GM21723 (cell line): Measurements from ENCODE around the gene MARS2.
A peak's percentile ranks its signal among the peaks of the same experiment; 100 is the strongest.
"Not testable (repeated sequence)": the region's sequence is repeated elsewhere in the genome, so short reads cannot be mapped to it uniquely, and the experiment has no call there.

ENCODE experiments used
- ATAC-seq: cut with Tn5 transposase; IDR thresholded peaks from one replicate; pipeline ENCODE4 v1.9.1; 2021; ENCODE audit warnings: mild to moderate bottlenecking, moderate library complexity; ENCODE audit not compliant: unreplicated experiment

MARS2 gene

DNA sequence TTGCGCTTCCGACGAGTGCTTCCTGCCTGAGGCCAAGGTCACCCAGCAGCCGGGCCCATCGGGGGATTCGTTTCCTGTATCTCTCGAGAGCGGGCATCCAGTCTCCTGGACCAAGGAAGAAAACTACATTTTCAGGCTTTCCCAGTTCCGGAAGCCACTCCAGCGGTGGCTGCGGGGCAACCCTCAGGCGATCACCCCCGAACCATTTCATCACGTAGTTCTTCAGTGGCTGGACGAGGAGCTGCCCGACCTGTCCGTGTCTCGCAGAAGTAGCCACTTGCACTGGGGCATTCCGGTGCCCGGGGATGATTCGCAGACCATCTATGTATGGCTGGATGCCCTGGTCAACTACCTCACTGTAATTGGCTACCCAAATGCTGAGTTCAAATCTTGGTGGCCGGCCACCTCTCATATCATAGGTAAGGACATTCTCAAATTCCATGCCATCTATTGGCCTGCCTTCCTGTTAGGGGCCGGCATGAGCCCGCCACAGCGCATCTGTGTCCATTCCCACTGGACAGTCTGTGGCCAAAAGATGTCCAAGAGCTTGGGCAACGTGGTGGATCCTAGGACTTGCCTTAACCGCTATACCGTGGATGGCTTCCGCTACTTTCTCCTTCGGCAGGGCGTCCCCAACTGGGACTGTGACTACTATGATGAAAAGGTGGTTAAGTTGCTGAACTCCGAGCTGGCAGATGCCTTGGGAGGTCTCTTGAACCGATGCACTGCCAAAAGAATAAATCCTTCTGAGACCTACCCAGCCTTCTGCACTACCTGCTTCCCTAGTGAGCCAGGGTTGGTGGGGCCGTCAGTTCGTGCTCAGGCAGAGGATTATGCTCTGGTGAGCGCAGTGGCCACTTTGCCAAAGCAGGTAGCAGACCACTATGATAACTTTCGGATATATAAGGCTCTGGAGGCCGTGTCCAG lies 1.0 kb downstream of the MARS2 start:
- ATAC-seq, result no peak

DNA sequence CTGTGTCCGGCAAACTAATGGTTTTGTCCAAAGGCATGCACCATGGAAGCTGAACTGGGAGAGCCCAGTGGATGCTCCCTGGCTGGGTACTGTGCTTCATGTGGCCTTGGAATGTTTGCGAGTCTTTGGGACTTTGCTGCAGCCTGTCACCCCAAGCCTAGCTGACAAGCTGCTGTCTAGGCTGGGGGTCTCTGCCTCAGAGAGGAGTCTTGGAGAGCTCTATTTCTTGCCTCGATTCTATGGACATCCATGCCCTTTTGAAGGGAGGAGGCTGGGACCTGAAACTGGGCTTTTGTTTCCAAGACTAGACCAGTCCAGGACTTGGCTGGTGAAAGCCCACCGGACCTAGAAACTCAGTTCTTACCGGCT lies 1.7 kb downstream of the MARS2 start:
- ATAC-seq, result no peak

DNA sequence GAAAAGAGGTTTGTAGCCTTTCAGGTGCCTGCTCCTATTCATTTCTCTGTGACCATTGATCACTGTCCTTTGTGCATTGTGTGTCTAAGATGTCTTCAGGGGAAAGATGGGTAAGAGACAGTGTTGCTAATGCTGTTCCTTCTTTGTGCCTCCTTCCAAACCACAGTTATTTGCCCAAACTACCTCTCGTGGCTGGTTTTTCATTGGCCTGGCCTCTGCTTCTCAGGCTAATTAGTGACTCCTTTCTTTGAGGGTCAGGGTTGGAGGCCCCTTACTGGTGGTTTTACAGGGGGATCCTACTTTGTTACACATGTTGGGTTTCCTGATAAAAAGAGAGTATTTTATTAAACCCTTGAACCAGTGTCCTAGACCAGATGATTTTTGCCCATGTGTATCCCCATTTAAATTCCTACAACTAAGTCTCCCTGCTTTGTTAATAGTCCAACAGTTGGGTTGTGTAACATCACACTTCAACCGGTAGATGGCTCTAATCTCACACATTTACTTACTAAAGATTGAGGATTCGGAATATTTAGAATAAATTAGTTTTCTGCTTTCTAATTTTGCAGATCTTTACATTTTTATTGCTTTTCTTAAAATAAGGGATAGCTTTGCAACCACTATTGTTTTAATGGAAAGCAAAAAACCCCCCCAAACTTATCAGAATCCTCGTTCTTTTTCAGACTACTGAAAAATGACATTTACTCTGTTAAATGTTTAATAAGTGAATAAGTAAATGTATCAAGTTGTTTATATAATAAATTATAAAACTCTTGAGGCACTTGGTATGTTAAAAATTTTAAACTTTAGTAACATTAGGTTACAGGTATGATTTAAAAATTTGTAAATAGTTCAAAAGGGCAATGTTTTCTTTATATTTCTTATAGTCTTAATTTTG lies 2.4 kb downstream of the MARS2 start:
- no peak for ATAC-seq

DNA sequence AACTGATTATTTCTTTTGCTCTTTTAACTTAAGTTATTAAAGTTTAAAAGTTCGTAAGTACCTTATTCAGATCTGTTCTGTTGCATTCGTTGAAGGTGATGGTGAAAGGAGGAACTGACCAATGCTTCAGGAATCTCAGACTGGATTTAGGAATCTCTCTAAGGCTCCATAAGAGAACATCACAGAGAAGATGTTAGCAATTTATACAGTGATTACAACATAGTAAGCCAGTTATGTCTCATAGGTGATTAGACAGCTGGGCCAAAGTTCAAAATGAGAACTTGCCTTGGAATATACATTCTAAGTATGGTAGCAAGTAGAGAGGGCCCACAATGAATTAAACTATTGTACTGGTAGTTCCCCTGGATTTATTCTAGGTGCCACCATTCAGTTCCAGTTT lies 3.2 kb downstream of the MARS2 start:
- no peak for ATAC-seq

DNA sequence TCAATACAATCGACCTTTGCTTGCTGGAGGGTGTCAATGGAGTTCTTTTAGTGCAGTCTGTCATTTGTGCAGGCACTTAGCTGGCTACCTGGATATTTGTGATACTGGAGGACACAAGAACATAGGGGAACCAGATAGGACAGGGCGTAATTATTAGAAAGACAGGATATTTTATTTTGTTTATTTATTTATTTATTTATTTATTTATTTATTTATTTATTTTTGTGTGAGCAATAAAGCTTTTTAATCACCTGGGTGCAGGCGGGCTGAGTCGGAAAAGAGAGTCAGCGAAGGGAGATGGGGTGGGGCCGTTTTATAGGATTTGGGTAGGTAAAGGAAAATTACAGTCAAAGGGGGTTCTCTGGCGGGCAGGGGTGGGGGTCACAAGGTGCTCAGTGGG lies 4.0 kb downstream of the MARS2 start:
- not testable (repeated sequence) for ATAC-seq

DNA sequence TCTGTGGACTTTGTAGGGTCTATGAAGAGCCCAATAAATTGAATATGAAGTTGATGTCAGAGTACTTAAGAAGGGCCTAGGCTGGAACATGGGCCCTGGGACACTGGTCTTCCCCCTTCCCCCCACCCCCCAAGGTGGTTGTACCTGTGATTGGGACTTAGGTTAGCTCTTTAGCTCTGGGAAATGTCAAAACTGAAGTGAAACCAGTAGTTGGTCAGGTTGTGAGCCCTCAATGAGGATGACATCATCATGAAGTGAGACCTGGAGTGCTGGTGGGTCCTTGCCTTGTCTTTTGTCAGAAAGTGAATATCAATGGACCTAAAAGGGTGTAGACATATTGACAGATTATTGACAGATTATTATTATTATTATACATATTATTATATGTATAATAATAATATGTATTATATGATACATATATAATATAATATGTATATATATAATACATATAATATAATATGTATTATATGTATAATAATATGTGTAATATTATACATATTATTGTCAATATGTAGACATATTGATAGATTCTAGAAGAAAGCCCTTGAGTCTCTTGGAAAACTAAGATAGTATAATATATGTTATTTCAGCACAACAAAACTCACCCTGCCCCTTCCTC lies 5.4 kb downstream of the MARS2 start:
- peak; percentile 71 for ATAC-seq

DNA sequence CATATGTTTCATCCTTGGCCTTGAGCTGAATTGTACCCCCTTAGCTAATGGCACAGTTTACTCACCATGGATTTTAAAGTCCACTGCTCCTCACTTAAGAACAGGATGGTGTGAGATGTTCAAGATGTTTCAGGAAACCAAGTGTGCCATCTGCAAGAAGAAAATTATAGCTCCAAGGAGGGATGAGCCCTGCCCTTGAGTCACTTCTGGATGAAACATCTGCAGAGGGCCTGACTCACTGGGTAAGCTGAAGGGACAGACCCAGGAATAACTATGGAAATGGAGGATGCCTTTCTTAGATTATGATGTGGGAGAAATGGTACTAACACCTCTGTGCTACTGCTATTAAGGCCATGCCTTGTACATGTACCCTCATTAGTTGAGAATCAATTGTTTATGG lies 6.4 kb downstream of the MARS2 start:
- ATAC-seq, result no peak

DNA sequence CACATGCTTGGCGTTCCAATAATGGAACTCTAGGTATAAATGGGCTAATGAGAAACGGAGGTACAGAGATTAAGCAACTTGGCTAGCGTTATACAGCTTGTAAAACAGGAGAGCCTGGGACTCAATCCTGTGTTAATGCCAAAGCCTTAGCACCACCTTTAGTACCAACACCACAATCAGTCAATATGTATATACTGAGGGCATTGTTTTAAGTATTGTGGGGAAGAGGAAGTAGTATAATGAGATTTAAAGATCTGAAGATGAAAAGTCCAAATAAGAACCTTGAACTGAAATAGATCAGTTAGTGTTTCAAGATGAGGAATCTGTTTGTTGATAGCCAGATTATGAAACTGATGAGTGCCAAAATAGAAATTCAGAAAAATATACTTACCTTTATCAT lies 8.1 kb downstream of the MARS2 start:
- no peak for ATAC-seq

DNA sequence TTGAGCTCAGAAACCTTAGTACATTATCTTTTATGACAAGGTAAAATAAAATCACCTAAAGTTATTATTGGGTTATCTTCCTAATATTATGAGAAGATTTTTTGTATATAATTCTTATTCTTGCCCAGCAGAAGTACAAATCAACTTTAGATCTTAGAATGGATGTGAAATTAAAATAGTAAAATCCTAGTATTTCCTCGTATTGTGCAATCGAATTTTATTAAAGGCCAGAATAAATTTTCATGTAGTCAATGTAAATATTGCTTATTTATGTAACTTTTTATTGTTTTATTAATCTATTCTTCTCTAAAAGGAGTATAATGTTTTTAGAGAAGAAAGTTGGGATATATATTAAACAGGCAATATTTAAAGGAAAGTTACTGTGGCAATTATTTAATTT lies 12.7 kb downstream of the MARS2 start:
- ATAC-seq, result no peak

DNA sequence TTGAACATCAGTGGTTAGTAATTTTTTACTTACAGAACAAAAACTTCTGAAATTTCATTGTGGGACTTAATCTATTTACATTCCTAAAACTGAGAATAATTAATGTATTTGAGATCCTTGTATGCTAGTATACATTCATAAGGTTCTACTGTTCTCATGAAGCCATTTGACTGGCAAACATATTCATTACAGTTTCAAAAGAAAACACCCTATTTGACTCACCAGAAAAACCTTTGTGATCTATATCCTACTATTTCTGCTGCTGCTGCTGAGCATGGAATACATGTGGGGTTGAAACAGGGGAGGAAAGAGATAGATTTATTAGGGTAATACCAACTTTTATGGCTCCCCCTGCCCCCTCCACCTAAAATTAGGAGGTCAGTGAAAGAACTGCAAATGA lies 21.8 kb downstream of the MARS2 start:
- no peak for ATAC-seq

DNA sequence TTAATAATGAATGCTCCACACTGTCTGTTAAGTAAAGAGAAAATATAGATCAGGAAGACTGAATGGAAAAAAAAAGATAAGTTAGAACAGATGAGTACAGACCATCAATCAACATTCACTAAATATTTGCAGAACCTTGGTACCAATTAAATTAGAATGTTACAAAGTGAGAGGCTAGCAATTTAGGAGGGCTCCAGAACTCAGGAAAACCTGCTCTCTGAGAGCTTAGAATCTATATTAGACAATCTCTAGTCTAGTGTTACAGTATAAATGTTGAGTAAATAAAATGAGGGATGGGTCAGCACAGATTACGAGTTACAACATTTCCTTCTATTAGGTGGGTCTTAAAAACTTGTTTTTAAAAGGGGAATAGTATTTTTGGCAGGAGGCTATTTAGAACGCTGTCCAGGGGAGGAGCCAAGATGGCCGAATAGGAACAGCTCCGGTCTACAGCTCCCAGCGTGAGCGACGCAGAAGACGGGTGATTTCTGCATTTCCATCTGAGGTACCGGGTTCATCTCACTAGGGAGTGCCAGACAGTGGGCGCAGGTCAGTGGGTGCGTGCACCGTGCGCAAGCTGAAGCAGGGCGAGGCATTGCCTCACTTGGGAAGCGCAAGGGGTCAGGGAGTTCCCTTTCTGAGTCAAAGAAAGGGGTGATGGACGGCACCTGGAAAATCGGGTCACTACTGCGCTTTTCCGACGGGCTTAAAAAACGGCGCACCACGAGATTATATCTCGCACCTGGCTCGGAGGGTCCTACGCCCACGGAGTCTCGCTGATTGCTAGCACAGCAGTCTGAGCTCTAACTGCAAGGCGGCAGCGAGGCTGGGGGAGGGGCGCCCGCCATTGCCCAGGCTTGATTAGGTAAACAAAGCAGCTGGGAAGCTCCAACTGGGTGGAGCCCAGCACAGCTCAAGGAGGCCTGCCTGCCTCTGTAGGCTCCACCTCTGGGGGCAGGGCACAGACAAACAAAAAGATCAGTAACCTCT lies 23.7 kb downstream of the MARS2 start:
- ATAC-seq, result not testable (repeated sequence)

DNA sequence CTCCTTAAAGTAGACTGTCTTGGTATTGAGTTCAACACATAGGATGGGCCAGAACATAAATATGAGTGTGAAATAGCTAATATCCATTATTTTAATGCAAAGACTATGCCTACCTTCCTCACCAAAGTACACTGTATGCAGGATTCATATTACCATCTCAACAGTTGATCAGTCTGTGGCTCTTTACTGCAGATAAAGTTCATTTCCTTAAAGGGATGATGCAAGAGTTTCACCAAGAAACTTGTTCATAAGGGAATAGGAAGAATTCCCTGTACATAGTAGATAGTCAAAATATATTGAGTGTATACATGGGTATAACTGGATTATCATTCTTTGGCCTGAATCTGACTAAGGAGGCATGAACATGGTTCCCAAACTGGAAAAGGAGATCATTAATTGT lies 35.0 kb downstream of the MARS2 start:
- ATAC-seq, result no peak
